SIG-M5 (cell line): Measurements from ENCODE around the gene PCDHGA9.
"Not testable (repeated sequence)": the region's sequence is repeated elsewhere in the genome, so short reads cannot be mapped to it uniquely, and the experiment has no call there.

Experiments used
- DNase-seq: peaks from one replicate; lab custom pipeline; 2025; lab: John Stamatoyannopoulos, UW

PCDHGA9 gene

GRCh38 chr5:141414548-141415274 lies 12.1 kb downstream of the PCDHGA9 start:
- DNase-seq, result not testable (repeated sequence)

GRCh38 chr5:141415275-141415618 lies 12.7 kb downstream of the PCDHGA9 start:
- DNase-seq, result not testable (repeated sequence)

GRCh38 chr5:141417494-141418172 lies 15.1 kb downstream of the PCDHGA9 start, which contains the start of gene PCDHGB7:
Gene PCDHGB7, plus strand, starts transcription at chr5:141417677. Its CDS starts 183 bp downstream, at chr5:141417860.
- DNase-seq, result not testable (repeated sequence)

- no peak for DNase-seq
Measured at GRCh38 chr5:141419074-141419880, 16.7 kb downstream of the PCDHGA9 start.

- DNase-seq, result no peak
Measured at GRCh38 chr5:141420855-141421488, 18.4 kb downstream of the PCDHGA9 start, which contains the start of gene PCDHGA11. Gene PCDHGA11, plus strand, starts transcription at chr5:141421051. Its CDS starts 177 bp downstream, at chr5:141421228.

- DNase-seq, result no peak
Measured at GRCh38 chr5:141421489-141421855, 18.9 kb downstream of the PCDHGA9 start.

GRCh38 chr5:141422742-141423291 lies 20.2 kb downstream of the PCDHGA9 start:
- no peak for DNase-seq

- no peak for DNase-seq
Measured at GRCh38 chr5:141427783-141428426, 25.3 kb downstream of the PCDHGA9 start.

- no peak for DNase-seq
Measured at GRCh38 chr5:141430332-141431113, 27.9 kb downstream of the PCDHGA9 start, which contains the start of gene PCDHGA12. Gene PCDHGA12, plus strand, starts transcription at chr5:141430507. Its CDS starts 253 bp downstream, at chr5:141430760.

GRCh38 chr5:141431286-141431685 lies 28.7 kb downstream of the PCDHGA9 start:
- DNase-seq, result no peak

- DNase-seq, result not testable (repeated sequence)
Measured at GRCh38 chr5:141432308-141432707, 29.7 kb downstream of the PCDHGA9 start.

GRCh38 chr5:141432726-141433125 lies 30.1 kb downstream of the PCDHGA9 start:
- not testable (repeated sequence) for DNase-seq

GRCh38 chr5:141434006-141434405 lies 31.4 kb downstream of the PCDHGA9 start:
- DNase-seq, result no peak

GRCh38 chr5:141437221-141437620 lies 34.6 kb downstream of the PCDHGA9 start:
- DNase-seq, result no peak

- DNase-seq, result no peak
Measured at GRCh38 chr5:141439411-141440141, 37.0 kb downstream of the PCDHGA9 start.

- DNase-seq, result no peak
Measured at GRCh38 chr5:141440341-141440740, 37.8 kb downstream of the PCDHGA9 start.

- DNase-seq, result no peak
Measured at GRCh38 chr5:141441571-141442170, 39.1 kb downstream of the PCDHGA9 start.
